GM18505 (cell line): ENCODE data around the gene VSX2.

Experiments
- ATAC-seq: cut with Tn5 transposase; IDR thresholded peaks from one replicate; pipeline ENCODE4 v1.9.1; 2021; ENCODE audit not compliant: unreplicated experiment
- POLR2A ChIP-seq: IDR thresholded peaks from 4 replicates; pipeline ENCODE4 v1.6.1; 2011; ENCODE audit warnings: borderline replicate concordance; ENCODE audit not compliant: insufficient read depth, insufficient read length; ENCODE audit errors: extremely low read depth

Gene VSX2

DNA sequence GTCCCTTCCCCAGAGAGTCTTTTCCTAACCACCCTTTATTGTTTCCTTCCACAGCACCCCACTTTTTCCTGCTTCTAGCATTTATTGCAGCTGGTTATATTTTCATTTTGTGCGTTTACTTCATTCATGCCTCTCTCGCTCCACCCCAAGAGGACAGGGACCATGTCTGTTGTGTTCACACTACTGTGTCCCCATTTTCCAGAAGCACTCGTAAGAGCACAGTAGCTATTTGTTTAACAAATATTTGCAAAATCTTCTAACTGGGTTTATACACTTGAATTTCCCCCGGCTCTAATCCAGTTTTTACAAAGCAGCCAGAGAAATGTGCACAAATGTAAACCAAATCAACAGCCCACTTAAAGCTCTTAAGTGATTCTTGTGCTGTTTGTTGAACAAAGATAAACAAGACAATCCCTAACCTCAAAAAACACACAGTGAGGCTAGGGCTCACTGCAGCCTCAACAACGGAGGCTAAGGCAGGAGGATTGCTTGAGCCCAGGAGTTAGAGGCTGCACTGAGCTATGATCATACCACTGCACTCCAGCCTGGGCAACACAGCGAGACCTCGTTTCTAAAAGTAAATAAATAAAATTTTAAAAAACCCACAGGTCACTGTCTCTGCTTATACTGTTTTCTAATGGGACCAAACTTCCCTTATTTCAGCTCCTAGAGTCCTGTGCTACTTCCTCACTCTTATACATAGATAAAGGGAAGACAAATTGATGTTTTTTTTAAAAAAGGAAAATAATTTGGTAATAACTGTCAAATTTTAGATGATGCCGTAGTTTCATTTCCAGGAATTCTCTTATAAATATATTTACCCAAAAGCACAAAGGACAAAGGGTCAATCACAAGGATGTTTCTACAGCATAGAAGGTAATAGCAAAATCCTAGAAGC lies 70.1 kb downstream of the VSX2 start:
- TF ChIP-seq POLR2A: no peak
- ATAC-seq: no peak

- TF ChIP-seq POLR2A: no peak
Measured at GRCh38 chr14:74312161-74312560, 72.9 kb downstream of the VSX2 start.

More at GRCh38 chr14:74312161-74312560, 72.9 kb downstream of the VSX2 start:
- ATAC-seq: no peak
